Activated T-cell treated with anti-CD3 and anti-CD28 coated beads for 4 hours (primary cell): ENCODE results near the gene NDUFA13.
A peak's percentile ranks its signal among the peaks of the same experiment; 100 is the strongest.
"Not testable (repeated sequence)": the region's sequence is repeated elsewhere in the genome, so short reads cannot be mapped to it uniquely, and the experiment has no call there.

Experiments used
- DNase-seq: peaks from one replicate; pipeline ENCODE4 v3.0.0-alpha.2; 2020

The NDUFA13 gene

DNA sequence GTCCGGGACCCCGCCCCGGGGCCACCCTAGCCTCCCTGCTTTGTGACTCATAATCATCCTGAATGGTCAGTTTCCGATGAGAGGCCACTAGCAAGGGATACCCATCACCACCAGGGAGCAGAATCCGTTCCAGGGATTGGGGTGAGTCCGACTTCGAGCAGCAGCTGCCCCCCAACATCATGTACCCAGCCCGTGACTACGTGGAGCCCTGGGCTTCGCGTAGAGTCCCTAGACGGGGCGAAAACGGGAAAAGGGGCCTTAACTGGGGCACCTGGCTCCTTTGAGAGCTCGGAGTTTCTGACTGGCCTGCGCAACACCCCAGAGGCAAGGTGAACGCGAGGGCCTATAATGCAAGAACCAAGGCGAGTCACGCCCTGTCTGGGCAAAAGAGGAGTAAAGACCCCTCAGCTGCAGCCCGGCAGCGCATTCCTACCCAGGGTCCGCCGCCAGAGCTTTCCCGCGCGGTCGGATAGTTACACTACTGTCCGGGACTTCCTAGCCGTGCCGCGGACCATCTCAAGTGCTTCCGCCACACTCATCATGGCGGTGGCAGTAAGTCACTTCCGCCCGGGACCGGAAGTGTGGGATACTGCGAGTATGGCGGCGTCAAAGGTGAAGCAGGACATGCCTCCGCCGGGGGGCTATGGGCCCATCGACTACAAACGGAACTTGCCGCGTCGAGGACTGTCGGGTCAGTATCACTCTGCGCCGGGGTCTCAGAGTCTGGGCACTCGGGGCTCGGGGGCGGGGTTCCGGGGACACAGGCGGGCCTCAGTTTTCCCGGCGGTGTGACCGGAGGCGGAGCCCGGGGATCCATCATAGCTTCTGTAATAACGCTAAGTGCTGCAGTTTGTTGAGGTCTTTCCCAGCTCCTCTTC lies at the start of gene NDUFA13:
NDUFA13 (plus strand) TSS at position 584 of the 878 bp plus-strand sequence; CDS start at position 598, 14 bp downstream.
- peak; percentile 95 for DNase-seq

DNA sequence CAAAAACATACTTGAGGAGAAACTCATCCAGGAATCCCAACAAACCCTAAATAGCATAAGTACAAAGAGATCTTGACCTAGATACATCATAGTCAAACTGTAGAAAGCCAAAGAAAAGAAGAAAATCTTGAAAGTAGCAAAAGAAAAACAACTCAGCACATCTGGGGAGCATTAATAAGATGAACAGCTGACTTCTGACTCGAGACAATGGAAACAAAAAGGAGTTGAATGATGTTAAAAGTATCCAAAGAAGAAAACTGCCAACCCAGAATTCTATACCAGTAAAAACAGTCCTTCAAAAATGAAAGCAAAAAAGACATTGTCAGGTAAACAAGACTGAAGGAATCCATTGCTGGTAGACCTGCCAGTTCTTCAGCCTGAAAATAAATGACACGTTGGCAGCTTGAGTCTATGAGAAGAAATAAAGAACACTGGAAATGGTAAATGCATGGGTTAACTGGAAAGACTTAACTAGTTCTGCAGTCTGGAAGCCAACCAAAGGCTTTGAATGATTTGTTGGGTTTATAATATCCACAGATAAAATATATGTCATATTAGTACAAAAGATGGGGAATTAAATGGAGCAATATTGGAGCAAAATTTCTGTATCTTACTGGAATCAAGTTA lies 47.5 kb upstream of the NDUFA13 start:
- no peak for DNase-seq

DNA sequence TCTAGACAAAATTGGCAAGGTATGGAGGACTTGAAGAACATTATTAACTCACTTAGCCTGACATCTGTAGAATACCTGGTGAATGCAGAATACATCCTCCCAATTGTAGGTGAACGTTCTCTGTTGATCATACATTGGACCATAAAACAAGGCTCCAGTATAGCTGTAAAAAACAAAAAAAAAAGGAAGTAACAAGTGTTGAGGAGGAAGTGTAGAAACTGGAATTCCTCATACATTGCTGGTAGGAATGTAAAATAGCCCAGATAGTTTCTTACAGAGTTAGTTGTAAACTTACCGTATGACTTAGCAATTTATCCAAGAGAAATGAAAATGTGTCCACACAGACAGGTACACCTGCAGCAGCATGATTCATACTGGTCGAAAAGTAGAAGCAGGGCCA lies 45.4 kb upstream of the NDUFA13 start:
- DNase-seq = no peak

DNA sequence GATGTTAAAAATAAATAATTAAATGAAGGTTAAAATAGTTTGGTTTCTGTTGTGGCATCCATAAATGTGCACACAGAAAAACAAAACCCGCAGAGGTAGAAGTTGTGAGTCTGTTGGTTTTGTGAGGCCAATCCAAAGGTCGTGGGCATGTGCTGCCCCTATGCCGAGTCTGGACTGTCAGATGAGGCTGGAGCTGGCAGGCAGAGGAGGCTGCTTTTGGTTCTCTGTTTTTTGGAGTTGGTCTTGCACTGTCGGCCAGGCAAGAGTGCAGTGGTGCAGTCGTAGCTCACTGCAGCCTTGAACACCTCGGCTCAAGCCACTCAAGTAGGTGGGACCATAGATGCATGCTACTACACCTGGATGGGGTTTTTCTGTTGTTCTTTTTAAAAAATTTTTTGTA lies 44.3 kb upstream of the NDUFA13 start:
- no peak for DNase-seq

DNA sequence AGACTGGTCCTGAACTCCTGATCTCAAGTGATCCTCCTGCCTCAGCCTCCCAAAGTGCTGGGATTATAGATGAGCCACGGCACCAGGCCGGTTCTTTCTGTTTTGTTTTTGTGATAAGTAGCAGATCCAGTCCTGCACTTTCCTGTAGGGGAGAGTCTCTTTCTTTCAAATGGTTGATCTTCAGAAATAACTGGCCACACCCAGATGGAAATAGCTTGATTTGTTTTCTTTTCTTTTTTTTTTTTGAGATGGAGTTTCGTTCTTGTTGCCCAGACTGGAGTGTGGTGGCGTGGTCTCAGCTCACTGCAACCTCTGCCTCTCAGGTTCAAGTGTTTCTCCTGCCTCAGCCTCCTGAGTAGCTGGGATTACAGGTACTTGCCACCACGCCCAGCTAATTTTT lies 43.9 kb upstream of the NDUFA13 start:
- DNase-seq = not testable (repeated sequence)

DNA sequence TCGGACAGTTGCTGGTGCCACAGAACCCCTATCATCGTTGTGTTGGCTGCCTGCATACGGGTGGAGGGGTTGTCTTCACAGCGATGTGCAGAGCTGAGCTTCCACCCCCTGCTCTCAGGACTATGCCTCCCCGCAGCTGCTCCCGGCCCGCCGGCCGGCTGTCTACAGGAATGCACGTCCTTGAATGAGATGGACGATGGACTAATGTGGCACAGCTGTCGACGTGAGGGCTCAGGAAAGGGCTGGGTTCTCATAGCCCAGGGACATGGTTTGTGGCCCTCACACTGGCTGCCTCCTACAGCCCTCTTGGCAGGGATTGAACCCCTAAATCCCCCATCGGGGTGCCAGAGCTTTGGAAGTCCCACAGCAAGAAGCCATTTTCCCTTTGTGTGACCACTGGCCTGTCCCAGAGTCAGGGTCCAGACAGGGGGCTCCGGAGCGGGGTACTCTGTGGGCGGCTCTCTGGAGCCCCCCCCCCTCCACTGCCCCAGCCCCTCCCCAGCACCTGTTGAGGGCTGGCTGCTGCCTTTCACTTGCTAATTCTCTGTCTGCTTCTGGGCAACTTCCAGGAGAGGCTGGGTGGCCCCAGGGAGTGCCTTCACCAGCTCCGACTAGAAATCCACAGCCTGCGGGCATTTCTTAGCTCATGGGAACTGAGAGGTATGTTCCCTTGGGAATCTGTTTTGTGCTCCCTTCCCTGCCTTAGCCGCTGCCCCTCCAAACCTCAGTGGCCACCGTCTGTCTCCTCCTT lies 40.8 kb upstream of the NDUFA13 start:
- no peak for DNase-seq

DNA sequence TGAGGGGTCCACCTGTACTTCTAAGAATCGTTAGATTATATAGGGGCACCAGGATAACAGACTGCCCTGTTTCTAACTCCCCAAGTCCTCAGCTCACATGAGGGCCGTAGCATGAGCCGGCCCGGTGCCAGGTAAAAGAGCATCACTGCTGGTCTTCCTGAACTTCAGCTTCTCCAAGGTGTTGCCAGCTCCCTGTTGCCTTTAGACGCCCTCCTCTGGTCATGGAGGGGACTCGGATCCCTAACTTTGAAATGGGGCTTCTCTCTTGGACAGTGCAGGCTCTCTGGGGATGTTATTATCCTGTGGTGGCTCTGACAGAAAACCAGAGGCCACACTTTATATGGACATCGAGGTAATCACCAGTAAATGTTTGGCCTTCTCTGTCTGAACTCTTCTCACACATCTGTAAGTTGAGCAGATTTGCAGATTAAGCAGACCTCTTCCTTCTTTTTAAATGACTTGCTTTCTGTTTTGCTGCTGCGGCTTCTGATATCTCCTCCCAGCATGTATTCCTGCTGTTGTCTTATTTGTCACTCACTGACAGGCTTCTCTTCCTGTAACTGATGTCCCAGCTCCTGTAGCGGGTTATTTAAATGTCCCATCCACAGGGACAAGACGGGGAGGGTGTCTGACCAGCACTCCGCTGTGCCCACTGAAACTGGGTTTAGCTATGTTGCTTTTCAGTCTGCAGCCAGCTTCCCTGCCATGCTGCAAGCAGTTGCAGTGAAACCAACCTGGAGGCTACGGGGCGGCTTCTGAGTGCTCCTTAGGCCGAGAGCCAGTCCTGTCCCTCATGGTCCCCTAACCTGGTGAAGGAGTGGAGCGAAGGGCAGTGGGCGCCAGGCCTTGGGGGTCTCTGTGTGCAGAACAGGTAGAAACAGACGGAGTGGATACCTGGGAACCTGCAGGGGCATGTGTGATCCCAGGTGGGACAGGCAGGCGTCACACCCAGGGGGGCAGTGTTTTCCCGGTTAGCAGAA lies 39.9 kb upstream of the NDUFA13 start:
- no peak for DNase-seq

DNA sequence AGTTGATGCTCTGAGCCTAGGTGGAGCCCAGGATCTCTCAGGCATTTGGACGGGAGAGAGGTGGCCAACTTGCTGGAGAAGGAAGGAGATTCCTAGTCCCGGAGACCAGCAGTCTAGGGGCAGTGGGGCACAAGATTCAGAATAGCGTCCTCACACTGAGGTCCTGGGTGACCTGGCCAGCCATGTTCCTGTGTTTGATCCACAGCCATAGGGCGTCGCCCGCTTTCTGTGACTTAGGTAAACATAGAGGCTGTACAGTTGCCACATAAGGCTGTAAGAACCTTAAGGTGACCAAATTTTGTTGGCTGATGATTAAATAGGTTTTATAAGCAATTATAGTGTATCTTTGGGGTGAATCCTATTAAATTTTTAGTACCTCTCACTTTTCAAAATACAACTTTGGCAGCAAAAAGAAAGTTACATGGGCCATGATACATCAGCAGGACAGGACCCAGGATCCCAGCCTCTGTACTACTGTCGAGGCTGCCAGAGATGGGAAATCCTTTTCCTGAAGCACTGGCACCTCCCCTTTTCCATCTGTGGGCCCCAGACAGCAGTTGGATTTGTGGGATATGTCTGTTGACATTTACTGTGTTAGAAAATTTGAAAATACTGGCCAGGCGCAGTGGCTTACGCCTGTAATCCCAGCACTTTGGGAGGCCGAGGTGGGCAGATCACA lies 38.2 kb upstream of the NDUFA13 start:
- DNase-seq = no peak

DNA sequence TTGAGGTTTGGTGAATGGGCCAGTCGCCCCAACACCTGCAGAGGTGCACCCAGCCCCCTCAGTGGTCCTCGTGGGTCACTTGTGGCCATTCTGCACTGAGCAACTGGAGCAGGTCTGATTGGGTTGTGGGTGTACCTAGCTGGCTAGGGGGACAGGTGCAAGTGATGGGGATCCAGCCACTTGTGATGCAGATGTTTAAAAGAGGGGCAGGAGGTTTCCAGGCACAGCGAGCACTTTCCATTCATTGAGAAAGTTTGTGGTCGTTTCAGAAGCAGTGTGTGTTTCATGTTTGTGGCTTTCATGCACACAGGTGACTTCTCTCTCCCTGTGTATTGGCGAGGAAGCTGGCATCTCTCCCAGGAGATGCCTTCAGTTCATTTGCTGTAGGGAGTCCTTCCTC lies 35.3 kb upstream of the NDUFA13 start:
- DNase-seq = no peak

DNA sequence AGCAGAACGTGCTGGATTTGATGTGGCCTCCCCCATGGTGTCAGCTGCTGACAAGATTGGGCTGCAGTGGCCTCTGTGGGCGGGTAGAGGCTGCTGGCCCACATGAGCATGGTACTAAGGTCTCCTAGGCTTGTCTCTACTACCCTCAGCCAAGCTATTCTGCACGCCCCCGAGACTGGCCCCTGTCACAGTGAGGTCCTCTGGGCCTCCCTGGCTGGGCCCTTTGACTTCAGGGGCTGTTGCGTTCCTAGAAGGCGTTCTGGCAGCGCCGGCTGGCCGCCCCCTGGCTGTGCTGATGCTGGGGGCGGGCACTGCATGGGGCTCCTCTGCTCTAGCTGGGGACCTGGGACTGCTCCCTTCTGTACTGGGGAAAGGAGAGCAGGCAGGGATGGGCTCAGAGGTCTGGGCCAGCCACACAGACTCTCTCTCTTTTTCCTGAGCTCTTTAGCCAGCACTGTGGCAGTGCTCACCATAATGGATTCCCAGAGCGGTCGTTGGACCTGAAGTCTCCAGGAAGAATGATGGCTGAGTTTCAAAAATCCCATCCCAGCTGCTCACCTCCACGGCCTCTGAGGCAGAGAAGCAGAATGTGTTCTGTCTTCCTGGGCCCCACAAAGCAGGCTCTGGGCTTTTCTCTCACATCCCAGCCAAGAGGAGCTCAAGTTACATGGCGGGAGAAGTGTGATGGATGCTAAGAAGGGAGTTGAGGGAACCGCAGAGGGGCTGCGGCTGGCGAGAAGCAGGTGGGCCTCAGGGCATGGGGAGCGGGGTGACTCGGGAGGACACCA lies 33.0 kb upstream of the NDUFA13 start:
- DNase-seq = no peak

DNA sequence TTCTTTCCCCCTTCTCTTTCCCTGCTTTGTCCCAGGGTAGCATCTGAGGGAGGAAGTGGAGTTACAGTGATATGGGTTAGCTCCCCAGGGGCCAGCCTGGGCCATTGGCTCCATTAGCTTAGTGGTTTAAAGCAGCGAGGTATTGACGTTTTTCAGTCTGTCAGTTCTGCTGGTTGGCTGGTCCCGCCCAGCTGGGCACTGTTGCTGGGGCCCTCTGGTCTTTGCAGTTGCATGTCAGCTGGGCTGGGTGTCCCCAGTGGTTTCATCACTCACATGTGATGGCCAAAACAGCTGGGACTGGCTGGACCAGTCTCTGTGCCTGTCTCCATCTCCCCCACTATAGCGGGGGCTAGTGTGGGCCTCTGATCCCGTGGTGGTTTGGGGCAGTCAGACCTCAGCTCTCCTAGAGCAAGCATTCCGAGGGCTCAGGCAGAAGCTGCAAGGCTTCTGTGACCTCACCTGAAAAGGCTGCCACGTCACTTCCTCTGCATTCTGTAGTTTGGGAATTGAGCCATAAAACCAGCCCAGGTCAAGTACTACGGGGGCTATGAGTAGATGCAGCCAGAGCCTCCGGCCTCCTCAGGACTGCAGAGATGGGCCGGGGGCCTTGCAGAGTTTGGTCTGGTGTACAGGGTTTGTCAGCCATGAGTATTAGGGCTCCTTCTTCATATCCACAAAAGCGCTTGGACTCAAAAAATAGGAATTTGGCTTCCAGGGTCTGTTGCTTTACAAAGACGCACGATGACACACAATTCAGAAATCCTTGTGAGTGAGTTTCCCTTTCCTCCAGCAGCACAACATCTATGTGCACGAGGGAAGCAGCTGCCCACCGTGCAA lies 30.6 kb upstream of the NDUFA13 start:
- DNase-seq = no peak

DNA sequence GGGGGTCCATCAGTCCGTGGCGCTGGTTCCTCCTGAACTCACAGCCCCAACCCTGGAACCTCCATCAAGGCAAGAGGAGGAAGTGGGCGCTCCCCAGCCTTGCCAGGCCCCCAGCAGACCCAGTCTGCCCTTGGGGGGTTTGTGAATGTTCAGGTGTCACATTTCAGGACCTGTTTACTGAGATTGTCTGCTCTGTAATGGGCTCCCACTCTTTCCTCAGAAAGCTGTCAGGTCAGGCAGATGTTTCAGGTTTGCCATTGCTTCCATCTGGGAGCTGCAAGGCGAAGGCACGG lies 30.1 kb upstream of the NDUFA13 start:
- no peak for DNase-seq

DNA sequence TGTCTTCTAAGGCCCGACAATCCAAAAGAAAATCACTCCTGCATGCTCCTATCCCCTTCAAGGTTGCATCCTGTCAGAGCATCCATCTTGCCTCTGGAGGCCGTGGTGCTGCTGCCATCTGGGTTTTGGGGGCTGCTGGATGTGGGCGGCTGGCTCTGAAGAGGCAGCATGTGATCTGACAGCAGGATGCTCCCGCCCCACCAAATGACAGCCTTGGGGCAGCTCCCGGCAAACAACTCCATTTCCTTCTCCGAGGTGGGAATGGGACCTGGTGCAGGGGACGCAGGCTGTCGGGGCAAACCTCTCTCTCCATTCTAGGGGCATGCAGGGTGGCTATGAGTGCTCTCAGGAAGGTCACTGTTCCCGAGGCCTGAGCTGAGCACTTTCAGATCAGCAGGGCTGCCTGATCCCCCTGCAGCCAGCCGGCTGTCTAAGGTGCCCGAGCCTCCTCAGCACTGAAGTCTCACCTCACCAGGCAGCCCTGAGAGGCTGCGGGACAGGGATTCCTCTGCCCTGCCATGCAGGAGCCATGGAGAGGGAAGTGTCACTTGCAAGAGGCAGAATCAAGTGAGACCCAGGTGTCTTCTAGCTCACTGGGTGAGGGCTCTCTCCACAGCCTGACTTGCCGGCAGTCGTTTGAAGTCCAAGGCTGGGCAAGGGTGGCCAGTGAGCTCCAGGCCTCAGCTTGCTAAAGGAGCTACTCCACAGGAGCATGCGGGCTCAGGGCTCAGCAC lies 29.5 kb upstream of the NDUFA13 start:
- no peak for DNase-seq

DNA sequence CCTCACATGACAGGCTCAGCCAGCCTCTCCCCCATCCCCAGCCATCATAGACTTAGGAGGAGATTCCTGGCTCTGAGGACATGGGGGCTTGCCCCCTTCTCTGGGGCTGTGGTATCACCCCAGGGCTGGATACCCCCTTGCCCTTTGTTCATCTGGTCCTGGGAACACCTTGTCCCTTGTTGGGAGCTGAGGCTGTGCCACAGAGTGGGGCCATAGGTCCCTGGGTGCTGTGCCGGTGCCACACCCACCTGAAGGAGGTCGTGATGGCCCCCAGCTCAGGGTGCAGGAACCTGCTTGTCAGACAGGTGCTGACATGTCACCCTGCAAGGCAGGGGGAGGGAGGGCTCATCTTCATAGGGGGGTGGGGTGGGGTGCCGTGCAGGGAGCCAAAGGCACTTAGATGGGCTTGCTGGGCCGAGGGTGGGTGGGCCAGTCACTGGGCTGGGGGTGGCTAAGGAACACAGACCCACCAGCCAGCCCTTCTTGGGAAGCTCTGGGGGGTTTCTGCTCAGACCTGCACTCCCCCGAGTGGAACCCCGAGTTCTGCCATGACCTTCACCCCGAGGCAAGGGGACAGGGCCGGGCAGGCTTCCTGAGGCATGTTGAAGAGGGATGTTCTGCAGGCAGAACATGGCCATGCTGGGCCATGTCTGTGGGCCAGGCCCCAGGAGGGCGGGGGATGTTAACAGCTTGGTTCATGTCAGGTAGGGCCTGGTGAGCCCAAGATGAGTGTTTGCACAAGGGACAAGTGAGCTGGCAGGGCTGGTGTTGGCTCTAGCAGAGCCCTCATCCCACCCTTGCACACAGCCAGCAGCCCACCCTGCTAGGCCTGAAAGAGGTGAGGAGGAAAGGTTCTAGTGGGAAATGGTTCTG lies 28.7 kb upstream of the NDUFA13 start:
- no peak for DNase-seq

DNA sequence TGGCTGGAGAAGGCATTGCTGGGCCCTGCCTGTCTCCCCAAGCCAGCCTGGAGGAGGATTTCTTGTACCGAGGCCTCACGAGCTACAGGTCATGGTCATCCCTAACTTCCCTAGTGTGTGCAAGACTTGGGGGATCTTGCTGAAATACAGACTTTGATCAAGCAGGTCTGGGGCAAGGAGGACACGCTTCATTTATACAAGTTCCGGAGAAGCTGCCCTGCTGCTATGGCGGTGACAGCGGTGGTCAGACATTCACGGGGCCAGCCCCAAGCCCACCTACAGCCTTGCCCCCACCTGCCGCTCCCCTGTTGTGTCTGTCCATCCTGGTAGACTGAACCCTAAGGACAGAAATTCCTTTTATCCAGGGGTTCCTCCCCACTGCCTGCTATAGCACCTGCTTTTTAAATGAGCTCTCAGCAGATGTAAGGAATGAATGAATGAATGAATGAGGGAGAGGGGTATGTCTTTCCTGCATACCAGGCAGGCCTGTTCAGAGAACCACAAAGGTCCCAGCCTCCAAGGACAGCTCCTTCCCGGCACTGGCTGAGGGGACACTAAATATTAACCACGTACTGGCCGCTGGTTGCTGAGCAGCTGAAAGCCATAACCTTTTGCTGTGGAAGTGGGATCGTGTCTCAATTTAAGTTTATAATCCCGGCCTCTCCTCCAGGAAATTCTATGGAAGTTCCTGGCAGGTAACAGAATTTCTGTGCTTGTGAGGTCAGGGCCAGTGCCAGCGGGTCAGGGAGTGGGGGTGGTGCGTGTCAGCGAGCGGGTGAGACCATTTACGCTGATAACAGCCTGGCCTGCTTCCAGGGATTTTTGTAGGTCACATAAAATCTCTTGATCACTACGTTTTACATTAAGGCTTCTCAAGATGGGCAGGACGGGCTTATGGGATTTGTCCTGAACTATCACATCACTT lies 27.8 kb upstream of the NDUFA13 start:
- no peak for DNase-seq

DNA sequence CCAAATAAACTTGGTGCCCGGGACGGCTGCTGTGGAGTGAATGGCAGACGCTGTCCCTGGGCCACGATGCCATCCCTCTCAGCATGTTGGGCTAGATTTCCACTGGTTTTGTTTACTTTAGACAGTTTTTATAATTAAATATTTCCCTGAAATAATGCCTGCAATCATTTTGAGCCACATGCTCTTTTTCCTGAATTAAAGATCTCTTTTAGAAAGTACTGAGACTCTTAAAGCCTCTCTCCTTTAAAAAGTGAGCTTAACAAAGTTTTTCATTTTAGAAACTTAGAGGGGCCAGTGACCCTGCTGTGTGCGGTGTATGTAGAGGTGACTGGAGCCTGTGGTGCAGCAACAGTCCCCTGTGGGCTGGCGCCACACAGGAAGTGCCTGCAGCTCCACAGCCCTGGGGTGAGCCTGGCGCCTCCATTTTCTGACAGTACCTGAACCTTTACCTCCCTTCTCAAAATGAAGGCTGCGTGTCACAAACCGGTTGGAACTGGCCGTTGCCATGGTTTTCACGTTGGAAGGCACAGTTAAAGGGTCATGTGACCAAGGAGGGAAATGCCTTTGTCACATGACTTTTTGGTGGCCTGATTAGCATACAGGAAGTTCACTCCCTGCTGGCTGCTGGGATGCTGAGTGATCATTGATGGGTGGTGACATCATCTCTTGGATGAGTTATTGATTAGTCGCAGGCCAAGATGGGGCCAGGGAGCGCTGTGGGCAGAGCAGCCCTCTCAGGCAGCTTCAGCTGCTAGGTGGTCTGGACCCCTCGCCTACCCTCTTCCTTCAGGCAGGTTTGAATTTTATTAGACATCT lies 26.9 kb upstream of the NDUFA13 start:
- DNase-seq = peak; percentile 72
